Colonic mucosa (tissue), 4 donors: Measurements from ENCODE around the gene FXYD5. TPM values are rescaled to one million over a fixed set of nuclear protein-coding genes. Genes with fewer than 3 reads are reported as not detected.
A peak's percentile ranks its signal among the peaks of the same experiment; 100 is the strongest.

Experiments used
- DNase-seq: peaks from one replicate; pipeline ENCODE4 v3.0.0-alpha.2; 2020
- H3K27ac ChIP-seq: fragments of 200-600 bp; one replicate; pipeline ENCODE4 v1.8.0; 2021
- H3K27me3 ChIP-seq: fragments of 200-600 bp; one replicate; pipeline ENCODE4 v1.8.0; 2021
- H3K36me3 ChIP-seq: fragments of 200-600 bp; one replicate; pipeline ENCODE4 v1.8.0; 2021
- H3K4me1 ChIP-seq: fragments of 200-600 bp; one replicate; pipeline ENCODE4 v1.8.0; 2021; ENCODE audit warnings: mild to moderate bottlenecking
- H3K4me3 ChIP-seq: fragments of 200-600 bp; one replicate; pipeline ENCODE4 v1.8.0; 2021
- H3K9ac ChIP-seq, 2 donors: one replicate each; pipeline ENCODE4 v1.7.0; 2013; ENCODE audit warnings: control low read depth in 2 of 2, low read depth in 2 of 2, low read length in 2 of 2
- H3K9me3 ChIP-seq: fragments of 200-600 bp; one replicate; pipeline ENCODE4 v1.8.0; 2021
- CTCF ChIP-seq: fragments of 200-600 bp; IDR thresholded peaks from one replicate; pipeline ENCODE4 v1.8.0; 2022; ENCODE audit warnings: antibody characterized with exemption, mild to moderate bottlenecking
- intact Hi-C: fragments of 100-400 bp; cut with DNase I; formaldehyde crosslinking; loops from one replicate; pipeline ENCODE4 v1.14.1; 2022
- total RNA-seq, 2 donors: library from RNA; stranded (reverse); fragmentation: NEBNext Ultra II Directional in 1 of 2; extraction: Animal tissue kit (Norgen Biotek cat#: 25700) in 1 of 2; gene quantifications; one replicate each; pipeline ENCODE4 v1.2.1, GENCODE V29; 2021
- donor health status: healthy.
- donor health status: DM: no; HTN: no; CAD: no.
- donor health status: DM: no; HTN: no; CAD: no.

Gene FXYD5
- total RNA-seq, 2 donors from 2014 or later, result 20.3 to 23.6 TPM

DNA sequence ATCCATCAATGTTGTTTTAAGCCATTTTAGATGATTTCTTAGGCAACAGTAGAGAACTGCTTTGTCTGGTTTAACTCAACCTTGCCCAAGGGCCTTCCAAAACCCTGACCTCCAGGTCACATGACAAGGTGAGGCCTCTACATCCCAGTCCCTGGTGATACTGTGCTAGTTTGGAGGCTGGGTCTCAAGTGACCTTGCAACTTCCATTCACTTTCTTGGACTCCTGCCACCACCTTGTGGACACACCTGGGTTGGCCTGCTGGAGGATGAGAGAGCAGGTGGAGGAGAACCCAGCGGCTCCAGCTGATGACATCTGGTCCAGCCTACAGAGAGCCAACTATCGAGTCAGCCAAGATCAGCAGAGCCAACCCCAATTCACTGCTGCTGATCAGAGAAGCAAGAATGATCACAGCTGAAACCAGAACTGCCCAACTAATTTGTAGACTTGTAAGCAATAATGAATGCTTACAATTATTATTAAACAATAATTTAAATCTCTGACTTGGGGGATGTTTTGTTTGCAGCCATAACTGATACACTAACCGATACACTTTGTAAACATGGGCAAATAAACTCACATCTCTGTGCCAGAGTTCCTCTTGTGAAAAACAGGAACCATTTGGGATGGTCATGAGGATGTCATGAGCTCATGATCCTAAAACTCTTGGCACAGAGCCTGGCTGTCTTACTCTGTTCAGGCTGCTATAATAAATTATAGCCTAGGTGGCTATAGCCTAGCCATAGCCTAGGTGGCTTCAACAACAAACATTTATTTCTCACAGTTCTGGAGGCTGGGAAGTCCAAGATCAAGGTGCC, 62.5 kb downstream of the FXYD5 start:
- intact Hi-C loops, result no loop called here
- H3K27ac ChIP-seq, result no peak overlapping the region
- no peak for TF ChIP-seq CTCF
- peak; percentile 47 for DNase-seq
- H3K9ac ChIP-seq, result no peak overlapping the region
- H3K36me3 ChIP-seq, result no peaks in the 10 kb centered on the region
- peaks cover 6% of the 10 kb centered on the region for H3K4me1 ChIP-seq
- H3K4me3 ChIP-seq, result no peak overlapping the region
- H3K9me3 ChIP-seq, result no peaks in the 10 kb centered on the region
- no peaks in the 10 kb centered on the region for H3K27me3 ChIP-seq

GRCh38 chr19:35217649-35217990, 63.1 kb downstream of the FXYD5 start:
- Histone ChIP-seq H3K4me3 (no peak overlapping the region), H3K9ac (no peak overlapping the region), H3K27ac (no peak overlapping the region), H3K36me3 (no peaks in the 10 kb centered on the region), H3K9me3 (no peaks in the 10 kb centered on the region), H3K27me3 (no peaks in the 10 kb centered on the region), H3K4me1 (peaks cover 6% of the 10 kb centered on the region)
- intact Hi-C loops, result no loop called here
- no peak for TF ChIP-seq CTCF
- no peak for DNase-seq

GRCh38 chr19:35219008-35219407, 64.5 kb downstream of the FXYD5 start:
- intact Hi-C loops, result no loop called here
- H3K9ac ChIP-seq, result no peak overlapping the region
- no peaks in the 10 kb centered on the region for H3K36me3 ChIP-seq
- H3K4me1 ChIP-seq, result no peaks in the 10 kb centered on the region
- no peaks in the 10 kb centered on the region for H3K9me3 ChIP-seq
- no peak for DNase-seq
- H3K27me3 ChIP-seq, result no peaks in the 10 kb centered on the region
- no peak for TF ChIP-seq CTCF
- no peak overlapping the region for H3K4me3 ChIP-seq
- H3K27ac ChIP-seq, result no peak overlapping the region

Other genes starting within 250 kb of the FXYD5 start
- 1 to 10 TPM; 1.3 to 2.1 TPM for gene ZNF30, start 227.8 kb upstream of the FXYD5 start, total RNA-seq
- 1 to 10 TPM; 6.7 to 8.1 TPM for gene ZNF792, start 190.5 kb upstream of the FXYD5 start, total RNA-seq
- 10 to 100 TPM; 26.3 to 31.0 TPM for gene GRAMD1A, start 154.4 kb upstream of the FXYD5 start, total RNA-seq
- gene SCN1B, start 124.3 kb upstream of the FXYD5 start, total RNA-seq, result 1 to 10 TPM; 1.8 to 2.1 TPM
- gene HPN, start 113.0 kb upstream of the FXYD5 start, total RNA-seq, result 1 to 10 TPM in 1 of 2 donors, under 1 TPM in 1; 0.27 to 1.0 TPM
- gene FXYD3, start 38.9 kb upstream of the FXYD5 start, total RNA-seq, result 1,000 to 10,000 TPM; 1,386 to 2,836 TPM
- gene LGI4, start 19.7 kb upstream of the FXYD5 start, total RNA-seq, result 10 to 100 TPM in 1 of 2 donors, 1 to 10 TPM in 1; 5.8 to 10.2 TPM
- 10 to 100 TPM in 1 of 2 donors, 1 to 10 TPM in 1; 8.8 to 15.1 TPM for gene FXYD1, start 15.9 kb upstream of the FXYD5 start, total RNA-seq
- under 1 TPM; 0.47 to 0.61 TPM for gene FXYD7, start 11.5 kb upstream of the FXYD5 start, total RNA-seq
- gene FAM187B, start 74.0 kb downstream of the FXYD5 start, total RNA-seq, result not detected
- 100 to 1,000 TPM; 252 TPM for gene LSR, start 94.3 kb downstream of the FXYD5 start, total RNA-seq
- 100 to 1,000 TPM in 1 of 2 donors, 10 to 100 TPM in 1; 86.5 to 108 TPM for gene USF2, start 114.2 kb downstream of the FXYD5 start, total RNA-seq
- not detected for gene HAMP, start 127.8 kb downstream of the FXYD5 start, total RNA-seq
- gene MAG, start 137.4 kb downstream of the FXYD5 start, total RNA-seq, result not detected
- gene CD22, start 174.5 kb downstream of the FXYD5 start, total RNA-seq, result 1 to 10 TPM; 1.6 to 3.0 TPM
- gene FFAR1, start 193.2 kb downstream of the FXYD5 start, total RNA-seq, result not detected
- gene FFAR3, start 203.7 kb downstream of the FXYD5 start, total RNA-seq, result under 1 TPM in 1 of 2 donors, not detected in 1; 0.27 TPM
- not detected for gene GPR42, start 216.3 kb downstream of the FXYD5 start, total RNA-seq